ENCODE data around the gene A2M.

The A2M gene

GRCh38 chr12:9098115-9098452 is 17.6 kb downstream of the A2M start:
- ATAC-seq = no peak

GRCh38 chr12:9096563-9097176 is 19.0 kb downstream of the A2M start:
- ATAC-seq = no peak

- ATAC-seq = no peak
Observed at GRCh38 chr12:9095322-9095721, 20.4 kb downstream of the A2M start.

GRCh38 chr12:9094512-9095206 is 21.1 kb downstream of the A2M start:
- no peak for ATAC-seq

GRCh38 chr12:9091891-9092598 is 23.7 kb downstream of the A2M start:
- ATAC-seq = no peak

GRCh38 chr12:9090220-9090619 is 25.5 kb downstream of the A2M start:
- ATAC-seq = no peak

- no peak for ATAC-seq
Observed at GRCh38 chr12:9087087-9087835, 28.5 kb downstream of the A2M start.

- ATAC-seq = no peak
Observed at GRCh38 chr12:9086087-9086486, 29.6 kb downstream of the A2M start.

- no peak for ATAC-seq
Observed at GRCh38 chr12:9084417-9084816, 31.3 kb downstream of the A2M start.

GRCh38 chr12:9083793-9084192 is 31.9 kb downstream of the A2M start:
- ATAC-seq = no peak

GRCh38 chr12:9081667-9082427 is 33.9 kb downstream of the A2M start:
- no peak for ATAC-seq

- no peak for ATAC-seq
Observed at GRCh38 chr12:9079883-9080675, 35.6 kb downstream of the A2M start.

GRCh38 chr12:9079082-9079481 is 36.6 kb downstream of the A2M start:
- no peak for ATAC-seq

GRCh38 chr12:9077152-9078031 is 38.3 kb downstream of the A2M start:
- ATAC-seq = no peak

- ATAC-seq = no peak
Observed at GRCh38 chr12:9076733-9077132, 39.0 kb downstream of the A2M start.

- ATAC-seq = no peak
Observed at GRCh38 chr12:9075138-9075535, 40.6 kb downstream of the A2M start.

- ATAC-seq = no peak
Observed at GRCh38 chr12:9074484-9075137, 41.1 kb downstream of the A2M start.

- ATAC-seq = no peak
Observed at GRCh38 chr12:9073076-9073475, 42.6 kb downstream of the A2M start.

GRCh38 chr12:9072481-9073038 is 43.2 kb downstream of the A2M start:
- ATAC-seq = no peak

- no peak for ATAC-seq
Observed at GRCh38 chr12:9071969-9072368, 43.8 kb downstream of the A2M start.
